ENCODE data around the gene XRRA1.
"Not testable (repeated sequence)": the region's sequence is repeated elsewhere in the genome, so short reads cannot be mapped to it uniquely, and the experiment has no call there.

- TF ChIP-seq CTCF (tag by site-specific recombination; IDR thresholded peaks at IDR 0.05); REST (tag by site-specific recombination; IDR thresholded peaks at IDR 0.05); AEBP2 (tag by site-specific recombination; IDR thresholded peaks at IDR 0.05; ENCODE audit: borderline replicate concordance); ZNF510 (tag by site-specific recombination; IDR thresholded peaks at IDR 0.05; ENCODE audit: insufficient replicate concordance); ZNF184 (tag by site-specific recombination; IDR thresholded peaks at IDR 0.05); ZNF404 (tag by site-specific recombination; IDR thresholded peaks at IDR 0.05); ATF2 (tag by site-specific recombination; IDR thresholded peaks at IDR 0.05; ENCODE audit: low read depth); ZSCAN23 (tag by site-specific recombination; IDR thresholded peaks at IDR 0.05); ZNF24 (tag by site-specific recombination; IDR thresholded peaks at IDR 0.05); ZBTB1 (tag by site-specific recombination; IDR thresholded peaks at IDR 0.05); SCRT2 (tag by site-specific recombination; IDR thresholded peaks at IDR 0.05); ZNF174 (tag by site-specific recombination; IDR thresholded peaks at IDR 0.05); RBAK (tag by site-specific recombination; IDR thresholded peaks at IDR 0.05); ZBTB8A (tag by site-specific recombination; IDR thresholded peaks at IDR 0.05): not testable (repeated sequence)
Measured at GRCh38 chr11:74960128-74960527, 11.2 kb upstream of the XRRA1 start.

Measured in HEK293 (cell line).